Parathyroid adenoma (tissue), 2 donors: Measurements from ENCODE around the gene VPS50.

ENCODE experiments used
- H2AFZ ChIP-seq: fragments of 300-600 bp; sonication (generic); one replicate; pipeline ENCODE4 v1.7.0; 2017; ENCODE audit warnings: antibody characterized with exemption, mild to moderate bottlenecking
- H3K27ac ChIP-seq: fragments of 300-600 bp; sonication (generic); one replicate; pipeline ENCODE4 v1.7.0; 2017
- H3K27me3 ChIP-seq: fragments of 300-600 bp; sonication (generic); one replicate; pipeline ENCODE4 v1.7.0; 2017; ENCODE audit warnings: low read length; ENCODE audit not compliant: control insufficient read depth, insufficient read depth
- H3K36me3 ChIP-seq: fragments of 300-600 bp; sonication (generic); one replicate; pipeline ENCODE4 v1.7.0; 2017; ENCODE audit warnings: low read length; ENCODE audit not compliant: control insufficient read depth, insufficient read depth
- H3K4me1 ChIP-seq: fragments of 300-600 bp; sonication (generic); one replicate; pipeline ENCODE4 v1.7.0; 2017; ENCODE audit warnings: control low read depth
- H3K4me2 ChIP-seq: fragments of 300-600 bp; sonication (generic); one replicate; pipeline ENCODE4 v1.7.0; 2017; ENCODE audit warnings: low read length
- H3K4me3 ChIP-seq: fragments of 300-600 bp; sonication (generic); one replicate; pipeline ENCODE4 v1.7.0; 2017; ENCODE audit warnings: low read depth, low read length
- H3K79me2 ChIP-seq: fragments of 300-600 bp; sonication (generic); one replicate; pipeline ENCODE4 v1.7.0; 2017; ENCODE audit warnings: control low read depth
- H3K9ac ChIP-seq: fragments of 300-600 bp; sonication (generic); one replicate; pipeline ENCODE4 v1.7.0; 2017; ENCODE audit warnings: mild to moderate bottlenecking
- H3K9me3 ChIP-seq: fragments of 300-600 bp; sonication (generic); one replicate; pipeline ENCODE4 v1.7.0; 2017; ENCODE audit warnings: low read length; ENCODE audit not compliant: control insufficient read depth
- TF ChIP-seq, protein P1 (sequence below): fragments of 300-600 bp; sonication (generic); IDR thresholded peaks from one replicate; pipeline ENCODE4 v1.7.0; 2017; ENCODE audit warnings: antibody characterized with exemption, mild to moderate bottlenecking
- donor health status: primary hyperparathyroidism.

VPS50 gene

DNA sequence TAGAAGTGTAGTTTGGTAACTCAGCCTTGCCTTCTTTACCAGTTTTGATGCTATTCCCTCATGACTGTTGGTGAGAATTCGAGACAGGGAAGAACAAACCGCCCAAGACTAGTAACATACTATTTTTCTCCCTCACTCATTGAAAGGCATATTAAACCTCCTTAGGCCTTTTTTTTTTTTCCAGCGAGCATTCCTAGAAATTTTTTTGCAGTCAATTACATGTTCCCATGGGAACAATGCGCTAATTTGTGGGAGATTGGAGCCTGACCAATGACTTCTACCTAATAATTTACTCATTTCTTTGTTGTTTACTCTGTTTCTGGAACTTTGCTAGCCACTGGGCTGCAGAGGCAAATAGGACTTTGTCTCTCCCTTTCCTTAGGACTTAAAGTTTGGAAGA lies 6.0 kb downstream of the VPS50 start:
- Histone ChIP-seq H3K4me2 (no peak overlapping the region), H3K9ac (no peak overlapping the region), H3K36me3 (no peaks in the 10 kb centered on the region), H3K79me2 (peaks cover 15% of the 10 kb centered on the region), H3K4me1 (no peaks in the 10 kb centered on the region), H3K9me3 (no peaks in the 10 kb centered on the region), H3K27me3 (no peaks in the 10 kb centered on the region), H2AFZ (no peak overlapping the region), H3K27ac (no peak overlapping the region), H3K4me3 (no peak overlapping the region)
- TF ChIP-seq, protein P1, sequence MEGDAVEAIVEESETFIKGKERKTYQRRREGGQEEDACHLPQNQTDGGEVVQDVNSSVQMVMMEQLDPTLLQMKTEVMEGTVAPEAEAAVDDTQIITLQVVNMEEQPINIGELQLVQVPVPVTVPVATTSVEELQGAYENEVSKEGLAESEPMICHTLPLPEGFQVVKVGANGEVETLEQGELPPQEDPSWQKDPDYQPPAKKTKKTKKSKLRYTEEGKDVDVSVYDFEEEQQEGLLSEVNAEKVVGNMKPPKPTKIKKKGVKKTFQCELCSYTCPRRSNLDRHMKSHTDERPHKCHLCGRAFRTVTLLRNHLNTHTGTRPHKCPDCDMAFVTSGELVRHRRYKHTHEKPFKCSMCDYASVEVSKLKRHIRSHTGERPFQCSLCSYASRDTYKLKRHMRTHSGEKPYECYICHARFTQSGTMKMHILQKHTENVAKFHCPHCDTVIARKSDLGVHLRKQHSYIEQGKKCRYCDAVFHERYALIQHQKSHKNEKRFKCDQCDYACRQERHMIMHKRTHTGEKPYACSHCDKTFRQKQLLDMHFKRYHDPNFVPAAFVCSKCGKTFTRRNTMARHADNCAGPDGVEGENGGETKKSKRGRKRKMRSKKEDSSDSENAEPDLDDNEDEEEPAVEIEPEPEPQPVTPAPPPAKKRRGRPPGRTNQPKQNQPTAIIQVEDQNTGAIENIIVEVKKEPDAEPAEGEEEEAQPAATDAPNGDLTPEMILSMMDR: no peak

DNA sequence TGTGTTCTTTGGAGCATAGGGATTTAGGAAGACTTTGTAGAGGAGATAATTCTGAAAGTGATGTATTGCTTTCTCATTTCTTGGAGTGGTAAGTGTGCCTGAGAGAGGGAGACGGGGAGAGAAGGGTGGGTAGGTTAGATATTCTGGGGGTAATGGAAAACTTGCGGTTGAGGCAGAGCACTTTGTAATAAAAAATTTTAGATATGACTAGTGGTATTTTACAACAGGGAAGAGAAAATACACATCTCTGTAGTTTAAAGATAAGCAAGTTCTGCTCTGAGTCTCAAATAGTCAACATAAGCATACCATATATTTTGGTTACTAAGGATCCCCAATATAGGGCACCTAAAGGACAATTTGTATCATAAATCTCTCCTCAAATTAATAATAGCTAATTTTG lies 6.6 kb downstream of the VPS50 start:
- TF ChIP-seq, protein P1: no peak
- H3K9ac ChIP-seq: no peak overlapping the region
- no peak overlapping the region for H3K4me3 ChIP-seq

DNA sequence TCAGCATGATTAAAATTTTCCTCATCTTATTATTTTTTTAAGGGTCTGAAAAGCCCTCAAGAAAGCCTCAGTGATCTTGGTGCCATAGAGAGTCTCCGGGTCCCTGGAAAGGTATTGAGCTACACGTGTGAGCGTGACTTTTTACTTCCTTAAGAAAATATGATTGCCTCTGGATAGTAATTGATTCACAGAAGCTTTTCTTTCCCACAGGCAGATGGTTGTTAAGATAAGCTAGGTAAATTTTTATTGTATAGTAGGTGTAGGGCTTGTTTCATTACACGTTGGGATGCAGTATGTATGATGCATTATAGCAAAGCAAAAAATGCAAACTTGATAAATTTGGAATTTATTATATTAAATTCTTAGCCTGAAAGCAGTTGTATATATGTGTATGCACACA lies 7.7 kb downstream of the VPS50 start:
- Histone ChIP-seq H3K27ac (no peak overlapping the region), H2AFZ (no peak overlapping the region), H3K4me3 (no peak overlapping the region), H3K9ac (no peak overlapping the region), H3K4me1 (no peaks in the 10 kb centered on the region), H3K4me2 (no peak overlapping the region), H3K27me3 (no peaks in the 10 kb centered on the region), H3K79me2 (peaks cover 6% of the 10 kb centered on the region), H3K36me3 (no peaks in the 10 kb centered on the region), H3K9me3 (no peaks in the 10 kb centered on the region)
- TF ChIP-seq, protein P1: no peak

More for the DNA sequence above, 6.6 kb downstream of the VPS50 start:
- H3K9me3 ChIP-seq: no peaks in the 10 kb centered on the region
- H2AFZ ChIP-seq: no peak overlapping the region
- H3K27ac ChIP-seq: no peak overlapping the region
- no peaks in the 10 kb centered on the region for H3K36me3 ChIP-seq
- no peak overlapping the region for H3K4me2 ChIP-seq
- no peaks in the 10 kb centered on the region for H3K27me3 ChIP-seq
- H3K4me1 ChIP-seq: no peaks in the 10 kb centered on the region
- H3K79me2 ChIP-seq: peaks cover 9% of the 10 kb centered on the region

DNA sequence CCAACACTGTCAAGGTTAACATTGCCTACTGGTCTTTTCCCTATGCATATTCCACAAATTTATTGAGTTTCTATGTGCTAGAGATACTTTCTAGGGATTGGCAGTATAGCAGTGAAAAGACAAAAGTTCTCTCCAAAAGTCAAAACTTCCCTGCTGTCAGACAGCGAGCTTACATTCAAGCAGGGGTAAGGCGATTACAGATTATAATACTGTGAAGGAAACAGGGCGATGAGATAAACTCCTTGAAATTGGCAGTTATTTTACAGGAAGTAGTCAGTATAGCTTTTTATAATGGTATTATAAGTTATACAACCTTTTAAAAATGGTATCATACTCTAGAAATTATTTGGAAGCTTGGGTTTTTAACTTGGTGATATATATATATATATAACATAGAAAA lies 9.9 kb downstream of the VPS50 start:
- no peaks in the 10 kb centered on the region for H3K36me3 ChIP-seq
- H3K4me1 ChIP-seq: no peaks in the 10 kb centered on the region
- no peak overlapping the region for H3K9ac ChIP-seq
- no peaks in the 10 kb centered on the region for H3K27me3 ChIP-seq
- TF ChIP-seq, protein P1: no peak
- H3K4me3 ChIP-seq: no peak overlapping the region
- no peak overlapping the region for H3K4me2 ChIP-seq
- H3K27ac ChIP-seq: no peak overlapping the region
- no peak overlapping the region for H2AFZ ChIP-seq
- peaks cover 7% of the 10 kb centered on the region for H3K79me2 ChIP-seq
- H3K9me3 ChIP-seq: no peaks in the 10 kb centered on the region
